Measurements from ENCODE around the gene DNAJC7. TPM values are rescaled to one million over a fixed set of nuclear protein-coding genes. Genes with fewer than 3 reads are reported as not detected.

DNAJC7 gene
- total RNA-seq, 1 experiment from 2014 or later = 72.0 TPM

- no peaks in the 10 kb centered on the region for H3K9me3 ChIP-seq (ENCODE audit: control insufficient read depth, insufficient read depth, low read depth, low read length)
- CTCF ChIA-PET = no interaction called here
- no peaks in the 10 kb centered on the region for H3K36me3 ChIP-seq (ENCODE audit: control insufficient read depth, insufficient read depth, low read length)
- TF ChIP-seq, protein P1, sequence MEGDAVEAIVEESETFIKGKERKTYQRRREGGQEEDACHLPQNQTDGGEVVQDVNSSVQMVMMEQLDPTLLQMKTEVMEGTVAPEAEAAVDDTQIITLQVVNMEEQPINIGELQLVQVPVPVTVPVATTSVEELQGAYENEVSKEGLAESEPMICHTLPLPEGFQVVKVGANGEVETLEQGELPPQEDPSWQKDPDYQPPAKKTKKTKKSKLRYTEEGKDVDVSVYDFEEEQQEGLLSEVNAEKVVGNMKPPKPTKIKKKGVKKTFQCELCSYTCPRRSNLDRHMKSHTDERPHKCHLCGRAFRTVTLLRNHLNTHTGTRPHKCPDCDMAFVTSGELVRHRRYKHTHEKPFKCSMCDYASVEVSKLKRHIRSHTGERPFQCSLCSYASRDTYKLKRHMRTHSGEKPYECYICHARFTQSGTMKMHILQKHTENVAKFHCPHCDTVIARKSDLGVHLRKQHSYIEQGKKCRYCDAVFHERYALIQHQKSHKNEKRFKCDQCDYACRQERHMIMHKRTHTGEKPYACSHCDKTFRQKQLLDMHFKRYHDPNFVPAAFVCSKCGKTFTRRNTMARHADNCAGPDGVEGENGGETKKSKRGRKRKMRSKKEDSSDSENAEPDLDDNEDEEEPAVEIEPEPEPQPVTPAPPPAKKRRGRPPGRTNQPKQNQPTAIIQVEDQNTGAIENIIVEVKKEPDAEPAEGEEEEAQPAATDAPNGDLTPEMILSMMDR (IDR thresholded peaks at IDR 0.05) = no peak
- TF ChIP-seq TCF7L2 (IDR thresholded peaks at IDR 0.05; ENCODE audit: low read depth, low read length) (no peak), POLR2AphosphoS5 (IDR thresholded peaks at IDR 0.05; ENCODE audit: low read depth, low read length) (no peak), SIN3A (IDR thresholded peaks at IDR 0.05; ENCODE audit: borderline replicate concordance, insufficient read depth, low read depth, low read length) (no peak)
- TF ChIP-seq, protein P2, sequence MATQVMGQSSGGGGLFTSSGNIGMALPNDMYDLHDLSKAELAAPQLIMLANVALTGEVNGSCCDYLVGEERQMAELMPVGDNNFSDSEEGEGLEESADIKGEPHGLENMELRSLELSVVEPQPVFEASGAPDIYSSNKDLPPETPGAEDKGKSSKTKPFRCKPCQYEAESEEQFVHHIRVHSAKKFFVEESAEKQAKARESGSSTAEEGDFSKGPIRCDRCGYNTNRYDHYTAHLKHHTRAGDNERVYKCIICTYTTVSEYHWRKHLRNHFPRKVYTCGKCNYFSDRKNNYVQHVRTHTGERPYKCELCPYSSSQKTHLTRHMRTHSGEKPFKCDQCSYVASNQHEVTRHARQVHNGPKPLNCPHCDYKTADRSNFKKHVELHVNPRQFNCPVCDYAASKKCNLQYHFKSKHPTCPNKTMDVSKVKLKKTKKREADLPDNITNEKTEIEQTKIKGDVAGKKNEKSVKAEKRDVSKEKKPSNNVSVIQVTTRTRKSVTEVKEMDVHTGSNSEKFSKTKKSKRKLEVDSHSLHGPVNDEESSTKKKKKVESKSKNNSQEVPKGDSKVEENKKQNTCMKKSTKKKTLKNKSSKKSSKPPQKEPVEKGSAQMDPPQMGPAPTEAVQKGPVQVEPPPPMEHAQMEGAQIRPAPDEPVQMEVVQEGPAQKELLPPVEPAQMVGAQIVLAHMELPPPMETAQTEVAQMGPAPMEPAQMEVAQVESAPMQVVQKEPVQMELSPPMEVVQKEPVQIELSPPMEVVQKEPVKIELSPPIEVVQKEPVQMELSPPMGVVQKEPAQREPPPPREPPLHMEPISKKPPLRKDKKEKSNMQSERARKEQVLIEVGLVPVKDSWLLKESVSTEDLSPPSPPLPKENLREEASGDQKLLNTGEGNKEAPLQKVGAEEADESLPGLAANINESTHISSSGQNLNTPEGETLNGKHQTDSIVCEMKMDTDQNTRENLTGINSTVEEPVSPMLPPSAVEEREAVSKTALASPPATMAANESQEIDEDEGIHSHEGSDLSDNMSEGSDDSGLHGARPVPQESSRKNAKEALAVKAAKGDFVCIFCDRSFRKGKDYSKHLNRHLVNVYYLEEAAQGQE (IDR thresholded peaks at IDR 0.05; ENCODE audit: insufficient read depth in 1 of 2, low read depth in 2 of 2, low read length in 1 of 2) = no peak
- H3K27ac ChIP-seq (ENCODE audit: low read length) = no peak overlapping the region
- no peaks in the 10 kb centered on the region for H3K27me3 ChIP-seq (ENCODE audit: control insufficient read depth, insufficient read depth, low read length)
- no TSS peak for BruUV-seq (replicated peaks)
- H3K4me3 ChIP-seq (ENCODE audit: low read depth in 2 of 2, low read length in 2 of 2) = no peak overlapping the region
- intact Hi-C loops (cut with micrococcal nuclease; ENCODE audit: unreplicated experiment) = no loop called here
- in situ Hi-C loops (cut with HindIII; ENCODE audit: low pct_unique_long_range_greater_than_20kb, low sequenced_read_pairs) = no loop called here
- POLR2A ChIA-PET = no interaction called here
- DNase-seq (ENCODE audit: low read depth, low spot score) = no peak
- no peaks in the 10 kb centered on the region for H3K4me1 ChIP-seq (ENCODE audit: control insufficient read depth, insufficient read depth, low read length)
- ATAC-seq = no peak
These were observed 77.5 kb downstream of the DNAJC7 start for GRCh38 chr17:41939693-41940090.

DNA sequence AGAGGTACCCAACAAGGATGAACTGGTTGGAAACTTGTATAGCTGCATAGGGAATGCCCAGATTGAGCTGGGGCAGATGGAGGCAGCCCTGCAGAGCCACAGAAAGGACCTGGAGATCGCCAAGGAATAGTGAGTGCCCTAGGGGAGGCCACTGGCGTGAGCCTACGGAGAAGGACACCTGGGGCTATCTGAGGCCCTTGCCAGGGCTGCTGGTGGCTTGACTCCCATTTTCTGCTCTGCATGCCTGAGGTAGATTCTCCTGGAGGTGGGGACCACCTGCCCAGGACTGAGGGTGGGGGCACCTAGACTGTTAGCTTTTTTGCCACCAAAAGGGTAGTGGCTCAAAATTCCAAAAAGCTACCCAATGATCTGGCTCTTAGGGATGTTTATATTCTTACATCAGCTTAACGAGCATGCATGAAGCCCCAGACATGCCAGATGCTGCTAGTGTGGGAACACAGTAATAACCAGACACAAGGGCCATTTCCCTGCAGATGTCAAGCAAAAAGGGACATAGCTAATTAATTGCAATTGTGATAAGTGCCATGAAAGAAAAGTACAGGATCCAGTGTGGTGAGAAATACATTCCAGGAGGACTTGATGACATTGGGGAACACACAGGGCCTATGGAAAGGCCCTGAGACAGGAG lies 78.1 kb downstream of the DNAJC7 start:
- Histone ChIP-seq H3K36me3 (ENCODE audit: control insufficient read depth, insufficient read depth, low read length) (no peaks in the 10 kb centered on the region), H3K27ac (ENCODE audit: low read length) (no peak overlapping the region), H3K27me3 (ENCODE audit: control insufficient read depth, insufficient read depth, low read length) (no peaks in the 10 kb centered on the region), H3K4me3 (ENCODE audit: low read depth in 2 of 2, low read length in 2 of 2) (no peak overlapping the region), H3K4me1 (ENCODE audit: control insufficient read depth, insufficient read depth, low read length) (no peaks in the 10 kb centered on the region), H3K9me3 (ENCODE audit: control insufficient read depth, insufficient read depth, low read depth, low read length) (no peaks in the 10 kb centered on the region)
- BruUV-seq (replicated peaks) = no TSS peak
- TF ChIP-seq, protein P2 (IDR thresholded peaks at IDR 0.05; ENCODE audit: insufficient read depth in 1 of 2, low read depth in 2 of 2, low read length in 1 of 2) = no peak
- TF ChIP-seq, protein P1 (IDR thresholded peaks at IDR 0.05) = no peak
- TF ChIP-seq POLR2AphosphoS5 (IDR thresholded peaks at IDR 0.05; ENCODE audit: low read depth, low read length) (no peak), TCF7L2 (IDR thresholded peaks at IDR 0.05; ENCODE audit: low read depth, low read length) (no peak), SIN3A (IDR thresholded peaks at IDR 0.05; ENCODE audit: borderline replicate concordance, insufficient read depth, low read depth, low read length) (no peak)
- POLR2A ChIA-PET = no interaction called here
- DNase-seq (ENCODE audit: low read depth, low spot score) = no peak
- intact Hi-C loops (cut with micrococcal nuclease; ENCODE audit: unreplicated experiment) = no loop called here
- in situ Hi-C loops (cut with HindIII; ENCODE audit: low pct_unique_long_range_greater_than_20kb, low sequenced_read_pairs) = no loop called here
- CTCF ChIA-PET = no interaction called here
- ATAC-seq = no peak
